WERI-Rb-1 (cell line): ENCODE data around the gene PEX10.
A peak's percentile ranks its signal among the peaks of the same experiment; 100 is the strongest.

ENCODE experiments used
- DNase-seq: peaks from one replicate; pipeline ENCODE4 v3.0.0-alpha.2; 2020
- H3K27ac ChIP-seq: fragments of 250-450 bp; sonication (Bioruptor Pico); 2 replicates; pipeline ENCODE4 v1.5.1; 2020; ENCODE audit warnings: mild to moderate bottlenecking, moderate library complexity
- H3K27me3 ChIP-seq: fragments of 250-450 bp; sonication (Bioruptor Pico); 2 replicates; pipeline ENCODE4 v1.5.1; 2021; ENCODE audit warnings: mild to moderate bottlenecking, low read depth, moderate library complexity; ENCODE audit not compliant: insufficient read depth, severe bottlenecking
- H3K36me3 ChIP-seq: fragments of 250-450 bp; sonication (Bioruptor Pico); 2 replicates; pipeline ENCODE4 v1.5.1; 2020; ENCODE audit warnings: mild to moderate bottlenecking, moderate library complexity
- H3K4me3 ChIP-seq: 2 replicates; pipeline ENCODE4 v1.5.1; 2011; ENCODE audit warnings: low read depth, mild to moderate bottlenecking, control low read depth, low read length
- H3K9me3 ChIP-seq: fragments of 250-450 bp; sonication (Bioruptor Pico); 2 replicates; pipeline ENCODE4 v1.5.1; 2021; ENCODE audit warnings: mild to moderate bottlenecking, moderate library complexity; ENCODE audit not compliant: severe bottlenecking
- CTCF ChIP-seq: IDR thresholded peaks from 2 replicates; pipeline ENCODE4 v1.5.1; 2011; ENCODE audit warnings: low read depth, mild to moderate bottlenecking, control low read depth, inconsistent platforms, low read length

PEX10 gene

GRCh38 chr1:2394220-2394619 lies 18.1 kb downstream of the PEX10 start:
- H3K4me3 ChIP-seq = no peak overlapping the region
- H3K27ac ChIP-seq = no peak overlapping the region; the same call in 1 of the 2 replicates
- TF ChIP-seq CTCF = no peak
- H3K27me3 ChIP-seq = no peaks in the 10 kb centered on the region
- H3K9me3 ChIP-seq = no peaks in the 10 kb centered on the region
- H3K36me3 ChIP-seq = peaks cover 57% of the 10 kb centered on the region
- no peak for DNase-seq

GRCh38 chr1:2393471-2393877 lies 18.9 kb downstream of the PEX10 start:
- Histone ChIP-seq H3K27ac (no peak overlapping the region), H3K27me3 (no peaks in the 10 kb centered on the region), H3K9me3 (no peaks in the 10 kb centered on the region), H3K36me3 (peaks cover 50% of the 10 kb centered on the region), H3K4me3 (no peak overlapping the region)
- no peak for DNase-seq
- TF ChIP-seq CTCF = no peak

GRCh38 chr1:2392686-2393085 lies 19.7 kb downstream of the PEX10 start:
- Histone ChIP-seq H3K4me3 (peak overlapping the region; percentile 49), H3K27ac (peak overlapping the region; percentile 71), H3K9me3 (no peaks in the 10 kb centered on the region), H3K27me3 (no peaks in the 10 kb centered on the region), H3K36me3 (peaks cover 50% of the 10 kb centered on the region)
- DNase-seq = no peak
- TF ChIP-seq CTCF = no peak

GRCh38 chr1:2391931-2392509 lies 20.3 kb downstream of the PEX10 start:
- Histone ChIP-seq H3K9me3 (no peaks in the 10 kb centered on the region), H3K27ac (peak overlapping the region; percentile 71), H3K27me3 (no peaks in the 10 kb centered on the region), H3K4me3 (peak overlapping the region; percentile 49), H3K36me3 (peaks cover 44% of the 10 kb centered on the region)
- DNase-seq = no peak
- no peak for TF ChIP-seq CTCF

GRCh38 chr1:2391041-2391930 lies 21.1 kb downstream of the PEX10 start, which contains the start of the genes MORN1 and RER1:
MORN1 (minus strand) TSS chr1:2391554; CDS start chr1:2391533, 21 bp downstream.
RER1 (plus strand) TSS chr1:2391841; CDS start chr1:2395791, 3,950 bp downstream.
- DNase-seq = peak; percentile 98
- Histone ChIP-seq H3K27me3 (no peaks in the 10 kb centered on the region), H3K9me3 (no peaks in the 10 kb centered on the region), H3K27ac (peak within 1 kb of the TSS; percentile 91), H3K36me3 (peaks cover 38% of the 10 kb centered on the region), H3K4me3 (peak within 1 kb of the TSS; percentile 76)
- no peak for TF ChIP-seq CTCF
